ENCODE data around the gene LIMS1.

LIMS1 gene

GRCh38 chr2:108616318-108616717 lies 82.0 kb downstream of the LIMS1 start:
- DNase-seq: no peak

GRCh38 chr2:108616751-108617161 lies 82.5 kb downstream of the LIMS1 start:
- peak; percentile 31 for DNase-seq

- no peak for DNase-seq
Observed at GRCh38 chr2:108617617-108618016, 83.3 kb downstream of the LIMS1 start.

- no peak for DNase-seq
Observed at GRCh38 chr2:108619925-108620620, 85.8 kb downstream of the LIMS1 start.

- no peak for DNase-seq
Observed at GRCh38 chr2:108620656-108621055, 86.4 kb downstream of the LIMS1 start.

- peak; percentile 86 for DNase-seq
Observed at GRCh38 chr2:108621087-108621559, 86.9 kb downstream of the LIMS1 start.

- peak; percentile 30 for DNase-seq
Observed at GRCh38 chr2:108621687-108622681, 87.7 kb downstream of the LIMS1 start.

- no peak for DNase-seq
Observed at GRCh38 chr2:108623616-108624015, 89.3 kb downstream of the LIMS1 start.

- no peak for DNase-seq
Observed at GRCh38 chr2:108625186-108625827, 91.0 kb downstream of the LIMS1 start.

GRCh38 chr2:108625828-108626195 lies 91.5 kb downstream of the LIMS1 start:
- DNase-seq: no peak

GRCh38 chr2:108626995-108627394 lies 92.7 kb downstream of the LIMS1 start:
- no peak for DNase-seq

- DNase-seq: no peak
Observed at GRCh38 chr2:108627911-108628567, 93.8 kb downstream of the LIMS1 start.

GRCh38 chr2:108628936-108629335 lies 94.7 kb downstream of the LIMS1 start:
- DNase-seq: no peak

- DNase-seq: no peak
Observed at GRCh38 chr2:108629417-108629816, 95.1 kb downstream of the LIMS1 start.

GRCh38 chr2:108630567-108631405 lies 96.5 kb downstream of the LIMS1 start:
- DNase-seq: no peak

GRCh38 chr2:108632332-108633160 lies 98.3 kb downstream of the LIMS1 start:
- DNase-seq: peak; percentile 79

GRCh38 chr2:108633409-108633808 lies 99.1 kb downstream of the LIMS1 start:
- DNase-seq: peak; percentile 48

- DNase-seq: peak; percentile 53
Observed at GRCh38 chr2:108634011-108634410, 99.7 kb downstream of the LIMS1 start.

- peak; percentile 36 for DNase-seq
Observed at GRCh38 chr2:108634576-108635160, 100.4 kb downstream of the LIMS1 start.

- no peak for DNase-seq
Observed at GRCh38 chr2:108635630-108636354, 101.5 kb downstream of the LIMS1 start.

Measured in DMS53 (cell line).